ENCODE results near the gene TTC16. TPM values are rescaled to one million over a fixed set of nuclear protein-coding genes. Genes with fewer than 3 reads are reported as not detected.

Gene TTC16
- total RNA-seq, 1 experiment from 2014 or later, result not detected

- TF ChIP-seq ZBTB43 (CRISPR knock-in tag; IDR thresholded peaks at IDR 0.05) (no peak), SMAD4 (CRISPR knock-in tag; IDR thresholded peaks at IDR 0.05) (no peak), ZMAT4 (CRISPR knock-in tag; IDR thresholded peaks at IDR 0.05) (no peak), SP1 (CRISPR knock-in tag; conservative IDR thresholded peaks at IDR 0.05) (no peak), RORB (CRISPR knock-in tag; IDR thresholded peaks at IDR 0.05) (no peak), ATF2 (CRISPR knock-in tag; IDR thresholded peaks at IDR 0.05; ENCODE audit: borderline replicate concordance, low read depth) (no peak), ZNF219 (CRISPR knock-in tag; IDR thresholded peaks at IDR 0.05; ENCODE audit: borderline replicate concordance) (no peak), USF2 (CRISPR knock-in tag; IDR thresholded peaks at IDR 0.05) (no peak), IRF2 (CRISPR knock-in tag; IDR thresholded peaks at IDR 0.05; ENCODE audit: borderline replicate concordance, low read depth) (no peak), CTCF (IDR thresholded peaks at IDR 0.05) (no peak), E2F5 (CRISPR knock-in tag; IDR thresholded peaks at IDR 0.05) (no peak), CREM (CRISPR knock-in tag; IDR thresholded peaks at IDR 0.05) (no peak)
These were observed 8.1 kb upstream of the TTC16 start (continued) for GRCh38 chr9:127707766-127708165.

GRCh38 chr9:127708952-127709587 is 6.8 kb upstream of the TTC16 start:
- CTCF ChIA-PET, result interaction anchor here (0.9 to 1.4 kb wide), 3 partner anchors 26 to 212 kb away, joined by 3 to 4 read pairs (median 3); partner anchors contain the start of gene TOR2A
- no peak for ATAC-seq
- DNase-seq (ENCODE audit: low spot score), result no peak
- POLR2A ChIA-PET, result interaction anchor here (0.6 kb wide), 1 partner anchor 277 kb away, joined by 3 read pairs; no protein-coding TSS in a partner anchor
- H3K27ac Mint-ChIP-seq, result no peak overlapping the region
- H3K4me1 Mint-ChIP-seq, result peaks cover 22% of the 10 kb centered on the region
- H3K36me3 Mint-ChIP-seq, result no peaks in the 10 kb centered on the region
- TF ChIP-seq NR1H2 (CRISPR knock-in tag; IDR thresholded peaks at IDR 0.05), result no peak
- TF ChIP-seq PRDM15 (CRISPR knock-in tag; IDR thresholded peaks at IDR 0.05), result no peak
- TF ChIP-seq USF1 (CRISPR knock-in tag; IDR thresholded peaks at IDR 0.05), result no peak
- no peak for TF ChIP-seq PREB (CRISPR knock-in tag; IDR thresholded peaks at IDR 0.05; ENCODE audit: borderline replicate concordance)
- no peak for TF ChIP-seq ZNF425 (CRISPR knock-in tag; conservative IDR thresholded peaks at IDR 0.05)
- TF ChIP-seq KAT7 (CRISPR knock-in tag; IDR thresholded peaks at IDR 0.05; ENCODE audit: borderline replicate concordance), result no peak
- H3K27me3 Mint-ChIP-seq (ENCODE audit: low read depth), result no peaks in the 10 kb centered on the region
- H3K9me3 Mint-ChIP-seq, result peaks cover 3% of the 10 kb centered on the region
- H3K4me3 Mint-ChIP-seq, result no peak overlapping the region
